22Rv1 (cell line): ENCODE data around the gene NRXN2.

ENCODE experiments used
- CTCF ChIP-seq: fragments of 450-650 bp; IDR thresholded peaks from 2 replicates; pipeline ENCODE4 v1.5.1; 2017; ENCODE audit warnings: mild to moderate bottlenecking
- ZFX ChIP-seq: fragments of 450-650 bp; IDR thresholded peaks from 2 replicates; pipeline ENCODE4 v1.6.1; 2017; ENCODE audit warnings: antibody characterized with exemption, borderline replicate concordance

DNA sequence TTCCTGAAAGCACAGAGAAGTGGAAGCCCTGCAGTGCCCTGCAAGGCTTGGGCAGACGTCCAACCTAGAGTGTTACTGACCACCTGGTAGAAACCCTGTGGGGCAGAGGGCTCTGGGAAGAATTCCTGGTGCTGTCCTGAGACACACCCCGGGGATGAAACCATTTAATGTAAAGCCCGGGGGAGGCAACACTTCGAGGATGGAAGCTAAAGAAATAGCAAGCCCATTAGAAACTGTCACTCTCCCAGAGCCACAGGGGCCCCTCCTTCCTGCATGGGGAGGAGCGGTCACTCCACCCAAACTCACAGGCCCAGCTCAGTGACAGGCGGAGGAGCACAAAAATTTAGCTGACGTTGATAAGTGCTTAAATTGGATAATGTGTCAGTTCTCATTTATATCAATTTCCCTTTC is 57.6 kb downstream of the NRXN2 start:
- TF ChIP-seq CTCF = no peak
- TF ChIP-seq ZFX = no peak
